Upper lobe of right lung (tissue), 1 donor: ENCODE results near the gene FANCE. TPM values are rescaled to one million over a fixed set of nuclear protein-coding genes. Genes with fewer than 3 reads are reported as not detected.
A peak's percentile ranks its signal among the peaks of the same experiment; 100 is the strongest.

Experiments
- ATAC-seq: fragments of 200-7000 bp; cut with Tn5 transposase; one replicate; pipeline ENCODE4 v1.9.1; 2020; ENCODE audit warnings: mild to moderate bottlenecking, moderate library complexity
- DNase-seq: peaks from one replicate; pipeline ENCODE4 v3.0.0-alpha.2; 2020
- H3K27ac ChIP-seq: fragments of 200-600 bp; one replicate; pipeline ENCODE4 v1.8.0; 2022
- H3K27me3 ChIP-seq: fragments of 200-600 bp; one replicate; pipeline ENCODE4 v1.8.0; 2022; ENCODE audit warnings: mild to moderate bottlenecking
- H3K36me3 ChIP-seq: fragments of 200-600 bp; one replicate; pipeline ENCODE4 v1.8.0; 2022
- H3K4me1 ChIP-seq: fragments of 200-600 bp; one replicate; pipeline ENCODE4 v1.8.0; 2022
- H3K4me3 ChIP-seq: fragments of 200-600 bp; one replicate; pipeline ENCODE4 v1.8.0; 2022; ENCODE audit warnings: mild to moderate bottlenecking
- H3K9me3 ChIP-seq: fragments of 200-600 bp; one replicate; pipeline ENCODE4 v1.8.0; 2022
- CTCF ChIP-seq: fragments of 200-600 bp; IDR thresholded peaks from one replicate; pipeline ENCODE4 v1.8.0; 2022; ENCODE audit warnings: antibody characterized with exemption
- intact Hi-C: fragments of 100-400 bp; cut with DNase I; formaldehyde crosslinking; loops from one replicate; pipeline ENCODE4 v1.11.0; 2022
- total RNA-seq: library from RNA; stranded (reverse); fragmentation: NEBNext Ultra II Directional; extraction: Animal tissue kit (Norgen Biotek cat#: 25700); gene quantifications from one replicate; pipeline ENCODE4 v1.2.1, GENCODE V29; 2021
- donor health status: DM: no; HTN: yes; CAD: no; lungs with severe emphysema.

The FANCE gene
- total RNA-seq, 1 donor from 2014 or later = 10.4 TPM

GRCh38 chr6:35457907-35458306 lies 5.8 kb downstream of the FANCE start:
- H3K27me3 ChIP-seq = no peaks in the 10 kb centered on the region
- ATAC-seq = no peak
- no peak overlapping the region for H3K4me3 ChIP-seq
- H3K36me3 ChIP-seq = peaks cover 26% of the 10 kb centered on the region
- intact Hi-C loops = no loop called here
- no peak for DNase-seq
- peaks cover 18% of the 10 kb centered on the region for H3K4me1 ChIP-seq
- no peaks in the 10 kb centered on the region for H3K9me3 ChIP-seq
- no peak overlapping the region for H3K27ac ChIP-seq
- no peak for TF ChIP-seq CTCF

GRCh38 chr6:35461270-35461669 lies 9.1 kb downstream of the FANCE start:
- no peak for TF ChIP-seq CTCF

GRCh38 chr6:35463292-35463691 lies 11.2 kb downstream of the FANCE start:
- DNase-seq = no peak
- Histone ChIP-seq H3K27me3 (no peaks in the 10 kb centered on the region), H3K36me3 (peaks cover 18% of the 10 kb centered on the region), H3K9me3 (no peaks in the 10 kb centered on the region), H3K4me3 (no peak overlapping the region), H3K4me1 (no peaks in the 10 kb centered on the region), H3K27ac (no peak overlapping the region)
- no peak for ATAC-seq
- intact Hi-C loops = no loop called here
- no peak for TF ChIP-seq CTCF

More at GRCh38 chr6:35461270-35461669, 9.1 kb downstream of the FANCE start:
- intact Hi-C loops = no loop called here
- no peak overlapping the region for H3K27ac ChIP-seq
- no peaks in the 10 kb centered on the region for H3K27me3 ChIP-seq
- no peak for ATAC-seq
- no peak overlapping the region for H3K4me3 ChIP-seq
- no peak for DNase-seq
- H3K9me3 ChIP-seq = no peaks in the 10 kb centered on the region
- peaks cover 26% of the 10 kb centered on the region for H3K36me3 ChIP-seq
- no peaks in the 10 kb centered on the region for H3K4me1 ChIP-seq

- intact Hi-C loops = no loop called here
- no peak overlapping the region for H3K27ac ChIP-seq
- no peaks in the 10 kb centered on the region for H3K9me3 ChIP-seq
- DNase-seq (no peak), ATAC-seq (no peak)
- no peaks in the 10 kb centered on the region for H3K27me3 ChIP-seq
- TF ChIP-seq CTCF = no peak
- H3K4me3 ChIP-seq = no peak overlapping the region
- H3K4me1 ChIP-seq = peaks cover 8% of the 10 kb centered on the region
- H3K36me3 ChIP-seq = peaks cover 17% of the 10 kb centered on the region
Measured at GRCh38 chr6:35465646-35466045, 13.5 kb downstream of the FANCE start.

GRCh38 chr6:35468181-35468979 lies 16.2 kb downstream of the FANCE start, which contains the start of gene RPL10A:
Gene RPL10A (plus strand): TSS chr6:35468401. CDS start chr6:35468435, 34 bp downstream.
- DNase-seq (peak; percentile 95), ATAC-seq (peak; percentile 96)
- peaks cover 16% of the 10 kb centered on the region for H3K4me1 ChIP-seq
- intact Hi-C loops = no loop called here
- H3K9me3 ChIP-seq = no peaks in the 10 kb centered on the region
- H3K27ac ChIP-seq = peak within 1 kb of the TSS; percentile 90
- peak; percentile 94 for TF ChIP-seq CTCF
- H3K4me3 ChIP-seq = peak within 1 kb of the TSS; percentile 91
- H3K27me3 ChIP-seq = no peaks in the 10 kb centered on the region
- peaks cover 43% of the 10 kb centered on the region for H3K36me3 ChIP-seq
